HG02763 (cell line): ENCODE data around the gene OXTR.

Experiments used
- ATAC-seq: cut with Tn5 transposase; IDR thresholded peaks from one replicate; pipeline ENCODE4 v1.9.1; 2021; ENCODE audit warnings: mild to moderate bottlenecking, moderate library complexity; ENCODE audit not compliant: unreplicated experiment

Gene OXTR

DNA sequence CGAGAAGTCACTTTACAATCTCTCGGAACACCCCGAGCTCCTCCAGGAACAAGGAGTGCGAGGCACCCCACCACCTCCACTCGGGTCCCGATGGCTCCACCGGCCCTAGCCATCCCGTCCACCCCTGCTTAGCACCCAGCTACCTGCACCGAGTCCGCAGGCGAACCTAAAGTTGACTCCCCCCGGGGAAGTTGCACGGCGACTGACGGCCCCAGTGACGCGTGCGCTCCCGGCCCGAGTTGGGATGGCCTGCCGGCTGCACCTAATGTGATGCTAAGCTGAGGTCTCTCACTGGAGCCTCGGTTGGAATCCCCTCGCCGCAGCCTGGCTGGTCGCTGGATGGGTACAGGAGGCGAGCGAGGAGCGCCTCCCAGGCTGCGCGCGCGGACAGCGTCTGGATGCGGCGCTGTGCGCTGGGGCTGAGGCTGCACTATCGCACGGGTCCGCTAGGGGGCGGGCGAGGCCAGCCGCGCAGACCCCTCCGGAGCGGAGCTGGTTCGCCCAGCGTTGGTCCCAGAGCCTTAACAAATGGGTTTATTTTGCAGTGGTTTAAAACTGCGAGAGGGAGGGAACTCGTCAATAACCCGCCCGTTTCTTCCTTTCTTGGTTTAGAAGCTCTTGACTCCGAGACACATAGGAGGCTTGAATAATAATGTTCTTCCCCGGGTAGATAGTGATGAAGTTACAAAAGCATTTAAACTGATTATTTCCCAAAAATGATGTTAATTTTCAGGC lies at the start of gene OXTR:
Gene OXTR (minus strand): TSS at position 526 of the 735 bp plus-strand sequence. CDS start 1,426 bp downstream, outside the sequence.
- peak; percentile 70 for ATAC-seq

DNA sequence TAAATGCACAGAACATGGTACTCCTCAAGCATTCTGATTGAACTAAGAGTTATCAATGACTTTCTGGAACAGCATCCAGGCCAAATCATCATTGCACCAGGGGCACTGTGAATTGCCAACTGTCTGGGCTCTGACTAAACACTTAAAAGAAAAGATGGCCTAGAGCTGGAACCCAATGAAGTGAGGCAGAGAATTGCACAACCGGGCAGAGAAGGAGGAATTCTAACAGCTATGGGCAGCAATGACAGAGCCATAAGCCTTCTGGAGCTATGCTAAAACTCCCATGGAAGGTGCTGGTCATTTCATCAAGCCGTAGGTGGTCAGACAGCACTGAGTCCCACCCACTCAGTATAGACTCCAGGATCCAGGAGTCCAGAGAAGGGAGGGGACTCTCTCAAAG lies 48.1 kb upstream of the OXTR start:
- ATAC-seq = no peak

- no peak for ATAC-seq
These were observed 46.7 kb upstream of the OXTR start for GRCh38 chr3:8816106-8816505.

GRCh38 chr3:8813411-8813810 lies 44.0 kb upstream of the OXTR start:
- no peak for ATAC-seq

- ATAC-seq = no peak
These were observed 41.1 kb upstream of the OXTR start for GRCh38 chr3:8810561-8810960.

GRCh38 chr3:8805774-8806173 lies 36.4 kb upstream of the OXTR start:
- ATAC-seq = no peak

GRCh38 chr3:8802256-8802655 lies 32.8 kb upstream of the OXTR start:
- ATAC-seq = no peak

DNA sequence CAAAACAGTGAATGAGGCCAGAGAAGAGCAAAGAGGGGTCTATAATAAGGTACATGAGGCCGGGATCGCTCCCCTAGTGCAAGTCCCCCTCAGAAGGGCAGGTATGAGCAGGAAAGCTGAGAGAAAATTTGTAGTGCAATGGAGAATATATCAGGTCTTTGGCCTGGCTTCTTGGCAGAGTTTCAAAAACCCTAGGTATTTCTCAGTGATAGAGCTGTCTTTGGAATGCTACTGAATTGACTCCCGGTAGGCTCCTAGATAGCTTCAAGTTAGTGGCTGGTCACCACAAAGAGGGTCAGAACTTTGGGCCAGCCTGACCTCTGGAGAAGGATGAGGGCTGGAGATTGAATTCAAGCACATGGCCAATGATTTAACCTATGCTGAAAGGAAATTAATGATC lies 30.6 kb upstream of the OXTR start:
- no peak for ATAC-seq

DNA sequence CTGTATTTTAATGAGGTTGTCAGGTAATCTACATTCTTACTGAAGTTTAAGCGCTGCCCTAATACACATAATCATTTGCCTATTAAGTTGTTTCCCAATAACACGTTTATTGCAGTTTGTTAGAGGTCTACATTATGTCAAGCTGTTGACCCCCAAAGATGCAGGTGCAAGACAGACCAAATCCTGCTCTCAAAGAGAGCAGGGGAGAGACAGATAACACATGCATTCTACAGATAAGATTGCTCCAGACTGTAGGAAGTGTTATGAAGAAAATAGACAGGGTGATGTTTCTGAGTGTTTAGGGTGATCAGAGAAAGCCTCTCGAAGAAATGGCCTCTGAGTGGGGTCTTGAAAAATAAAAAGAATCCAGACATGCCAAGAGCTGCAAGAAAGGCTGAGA lies 24.8 kb upstream of the OXTR start:
- ATAC-seq = no peak

GRCh38 chr3:8793242-8793641 lies 23.8 kb upstream of the OXTR start:
- no peak for ATAC-seq

DNA sequence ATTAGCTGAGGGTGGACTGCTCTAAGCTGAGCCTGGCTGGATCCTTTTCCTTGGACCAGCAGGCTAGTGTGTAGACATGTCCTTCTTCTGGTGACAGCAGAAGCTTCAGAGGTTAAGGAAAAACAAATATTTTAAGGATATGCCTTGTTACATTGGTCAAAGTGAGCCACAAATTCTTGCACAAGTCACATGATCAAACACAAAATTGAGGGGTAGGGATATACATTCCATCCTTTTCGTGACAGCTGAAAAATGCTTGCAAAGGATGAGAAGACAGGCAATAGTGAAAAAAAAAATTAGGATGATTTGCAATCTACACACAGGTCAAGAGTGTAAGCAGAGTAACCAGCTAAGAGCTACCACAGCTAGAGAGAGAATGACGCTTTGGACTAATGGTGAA lies 21.1 kb upstream of the OXTR start:
- ATAC-seq = no peak

DNA sequence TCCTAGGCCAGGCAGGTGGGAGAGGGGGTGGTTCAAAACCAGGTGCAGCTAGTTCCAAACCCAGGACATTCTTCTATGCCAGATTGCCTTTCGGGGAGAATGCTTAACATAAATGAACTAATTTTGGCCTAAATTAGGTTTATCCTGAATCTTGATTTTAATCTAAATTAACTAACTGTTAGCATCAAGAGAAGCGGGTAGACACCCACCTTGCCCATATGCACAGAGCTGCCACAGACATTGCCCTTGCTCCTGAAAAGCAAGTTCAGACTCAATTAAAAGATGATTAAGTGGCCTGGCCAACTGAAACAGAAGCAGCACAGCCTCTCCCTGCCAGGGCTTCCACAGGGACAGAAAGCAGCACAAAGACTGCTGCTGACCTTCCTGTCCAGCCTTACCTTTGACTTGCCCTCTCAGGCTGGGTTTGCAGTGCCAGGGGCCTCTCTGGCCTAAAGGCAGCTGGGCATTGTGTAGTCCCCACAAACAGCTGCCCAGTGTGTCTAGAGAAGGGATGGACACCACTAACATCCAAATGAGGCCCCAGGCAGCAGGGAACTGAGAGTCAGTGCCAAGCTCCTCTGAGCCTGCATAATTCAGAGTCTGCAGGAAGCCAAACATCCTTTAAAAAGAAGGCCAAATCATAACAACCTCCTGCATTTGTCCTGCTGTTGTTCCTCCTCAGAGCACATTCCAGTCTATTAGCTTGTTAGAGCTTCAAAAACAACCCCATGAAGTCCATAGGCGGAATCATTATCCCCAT lies 15.4 kb upstream of the OXTR start:
- ATAC-seq = no peak

GRCh38 chr3:8780279-8780678 lies 10.9 kb upstream of the OXTR start:
- ATAC-seq = no peak

- no peak for ATAC-seq
These were observed 9.1 kb upstream of the OXTR start for GRCh38 chr3:8778475-8778874.

GRCh38 chr3:8777978-8778267 lies 8.5 kb upstream of the OXTR start:
- ATAC-seq = no peak

DNA sequence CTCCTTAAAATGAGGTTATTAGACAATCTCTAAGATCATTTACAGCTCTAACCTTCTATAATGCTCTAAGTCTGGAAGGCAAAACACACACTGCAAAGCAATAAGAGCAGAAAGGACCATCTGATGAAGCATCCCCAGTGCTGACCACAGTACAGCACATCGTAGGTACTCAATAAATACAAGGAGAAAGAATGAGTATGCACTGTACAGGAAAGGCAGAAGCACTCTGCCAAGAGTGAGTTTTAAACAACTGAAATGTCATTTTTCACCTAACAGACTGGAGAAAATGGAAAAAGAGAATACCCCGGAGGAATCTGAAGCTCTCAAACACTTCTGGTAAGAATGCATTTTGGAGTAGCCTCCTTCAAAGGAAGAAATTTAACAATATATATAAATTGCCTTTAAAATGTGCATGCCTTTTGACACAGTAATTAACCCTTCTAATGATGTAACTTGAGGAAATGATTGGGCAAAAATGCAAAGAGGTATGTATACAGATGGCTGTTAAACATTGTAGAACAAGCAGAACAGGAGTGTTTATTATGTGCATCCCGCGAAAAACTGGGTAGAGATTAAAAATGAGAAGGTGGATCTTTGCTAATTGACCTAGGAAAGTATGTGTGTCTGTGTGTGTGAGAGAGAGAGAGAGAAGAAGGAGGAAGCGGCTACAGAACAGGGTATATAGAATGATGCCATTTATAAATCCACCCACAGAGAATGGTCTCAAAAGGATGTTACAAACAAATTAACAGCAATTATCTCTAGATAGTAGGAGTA lies 8.0 kb upstream of the OXTR start:
- ATAC-seq = no peak

DNA sequence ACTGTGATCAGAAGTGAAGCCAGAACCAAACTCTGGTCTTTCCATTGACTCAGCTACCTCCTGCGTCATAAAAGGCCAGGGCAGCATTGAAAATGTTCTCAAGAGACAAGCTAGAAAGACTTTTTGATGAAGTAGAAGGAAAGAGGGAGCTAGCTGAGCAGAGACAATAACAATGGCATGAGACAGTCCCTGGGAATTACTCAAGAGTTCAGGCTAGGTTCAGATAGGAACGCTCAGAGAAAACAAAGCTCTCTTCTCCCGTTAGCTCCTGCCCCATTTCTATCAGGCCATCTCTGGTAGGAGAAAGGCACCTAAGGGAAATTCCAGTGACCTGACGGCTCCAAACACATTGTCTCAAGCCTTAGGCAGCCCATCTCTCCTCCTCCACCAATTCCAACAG lies 7.0 kb upstream of the OXTR start:
- ATAC-seq = no peak

GRCh38 chr3:8775602-8776001 lies 6.2 kb upstream of the OXTR start:
- ATAC-seq = no peak

GRCh38 chr3:8775181-8775580 lies 5.8 kb upstream of the OXTR start:
- no peak for ATAC-seq

DNA sequence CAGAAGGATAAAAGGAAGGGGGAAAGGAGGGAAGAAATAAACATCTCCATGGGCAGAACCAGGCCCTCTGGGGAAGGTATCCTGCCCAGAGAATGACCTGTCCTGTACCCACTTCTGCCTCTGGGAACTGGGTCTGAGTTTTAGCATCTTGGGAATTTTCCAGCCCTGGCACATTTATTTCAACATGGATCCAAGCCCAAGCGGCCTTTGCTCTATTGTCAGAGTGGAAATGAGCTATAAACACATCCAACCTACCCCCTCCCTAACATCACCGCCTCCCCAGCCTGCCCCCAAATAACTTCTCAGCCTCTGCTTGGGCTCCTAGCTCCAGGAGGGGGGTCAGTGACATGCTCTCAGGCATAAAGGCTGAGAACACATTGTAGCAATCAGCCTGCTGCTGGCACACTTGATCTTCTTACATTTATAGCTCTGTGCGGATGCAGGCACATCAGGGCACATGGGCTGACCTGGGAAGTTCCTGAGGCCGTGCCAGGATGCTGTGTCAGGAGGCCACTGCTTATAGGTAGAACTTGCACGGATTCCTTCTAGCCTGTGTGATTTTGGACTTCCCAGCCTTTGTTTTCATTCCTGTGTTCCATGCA lies 4.6 kb upstream of the OXTR start:
- ATAC-seq = no peak

GRCh38 chr3:8768364-8769087 lies 887 bp downstream of the OXTR start:
- peak; percentile 29 for ATAC-seq
